Activated CD8-positive, alpha-beta memory T cell treated with anti-CD3 and anti-CD28 coated beads, Interleukin-2, amount 50 U/mL, for 1 hour (primary cell): ENCODE data around the gene SLC35C1.

Source experiments
- DNase-seq: peaks from one replicate; pipeline ENCODE4 v3.0.0-alpha.2; 2020; ENCODE audit errors: extremely low read depth

The SLC35C1 gene

GRCh38 chr11:45846974-45847910, 42.3 kb downstream of the SLC35C1 start, which contains the start of gene CRY2:
Gene CRY2, plus strand, starts transcription at chr11:45847475. Its CDS starts 16 bp downstream, at chr11:45847491.
- peak; percentile 93 for DNase-seq

DNA sequence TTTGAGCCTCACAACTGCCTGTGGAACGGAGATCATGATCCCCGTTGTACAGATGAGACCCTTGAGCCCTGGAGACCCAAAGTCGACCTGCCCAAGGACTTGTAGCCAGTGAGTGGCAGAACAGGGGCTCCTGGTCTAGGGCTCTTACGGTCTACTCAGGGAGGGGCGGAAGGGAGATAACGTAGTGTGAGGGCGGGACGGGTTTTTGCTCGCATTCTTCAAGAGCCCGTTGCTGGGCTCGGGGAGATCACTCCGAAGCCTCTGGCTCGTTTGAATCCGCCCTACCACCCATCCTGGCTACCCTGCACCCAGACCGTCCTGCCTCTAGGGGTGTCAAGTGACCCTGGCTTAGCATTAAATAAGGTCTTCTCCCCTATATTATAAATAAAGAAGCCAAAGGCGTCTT, 43.0 kb downstream of the SLC35C1 start:
- no peak for DNase-seq

- no peak for DNase-seq
These were observed 43.7 kb downstream of the SLC35C1 start for GRCh38 chr11:45848654-45849081.

DNA sequence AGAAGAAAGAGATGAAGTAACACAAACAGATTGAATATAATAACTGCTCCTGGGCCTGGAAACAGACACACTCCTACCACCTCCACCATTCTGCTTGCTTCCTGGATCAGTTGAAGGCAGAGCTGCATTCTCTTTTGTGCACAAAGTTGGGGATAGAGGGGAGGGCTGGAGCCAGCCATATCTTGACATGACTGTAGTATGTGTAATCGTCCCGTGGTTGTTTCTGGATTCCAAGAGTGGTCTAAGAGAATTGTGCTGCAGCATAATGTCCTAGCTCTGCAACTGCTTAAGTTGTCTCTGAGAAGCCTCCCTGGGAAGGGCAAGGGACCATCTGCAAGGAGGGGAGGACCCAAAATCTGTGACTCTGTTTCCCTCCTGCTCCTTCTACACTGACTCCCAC, 45.5 kb downstream of the SLC35C1 start:
- no peak for DNase-seq

DNA sequence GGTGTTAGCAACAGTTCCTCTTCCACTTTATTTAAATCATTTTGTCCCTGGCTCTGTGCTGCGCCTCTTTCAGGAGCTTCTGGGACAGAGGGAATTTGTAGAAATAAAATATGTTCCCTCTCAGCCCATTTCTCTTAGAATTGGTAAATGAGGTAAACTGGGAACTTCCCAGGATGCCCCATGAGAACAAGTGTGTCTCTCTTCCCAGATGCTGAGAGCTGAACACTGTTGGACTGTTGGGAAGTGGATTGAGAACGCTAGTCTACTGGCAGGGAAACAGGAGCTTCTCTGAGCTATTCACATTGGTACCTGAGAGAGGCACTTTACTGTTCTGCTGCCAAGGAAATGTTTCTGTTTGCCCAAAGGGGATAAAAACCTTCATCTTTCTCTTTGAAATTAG, 46.3 kb downstream of the SLC35C1 start:
- no peak for DNase-seq

DNA sequence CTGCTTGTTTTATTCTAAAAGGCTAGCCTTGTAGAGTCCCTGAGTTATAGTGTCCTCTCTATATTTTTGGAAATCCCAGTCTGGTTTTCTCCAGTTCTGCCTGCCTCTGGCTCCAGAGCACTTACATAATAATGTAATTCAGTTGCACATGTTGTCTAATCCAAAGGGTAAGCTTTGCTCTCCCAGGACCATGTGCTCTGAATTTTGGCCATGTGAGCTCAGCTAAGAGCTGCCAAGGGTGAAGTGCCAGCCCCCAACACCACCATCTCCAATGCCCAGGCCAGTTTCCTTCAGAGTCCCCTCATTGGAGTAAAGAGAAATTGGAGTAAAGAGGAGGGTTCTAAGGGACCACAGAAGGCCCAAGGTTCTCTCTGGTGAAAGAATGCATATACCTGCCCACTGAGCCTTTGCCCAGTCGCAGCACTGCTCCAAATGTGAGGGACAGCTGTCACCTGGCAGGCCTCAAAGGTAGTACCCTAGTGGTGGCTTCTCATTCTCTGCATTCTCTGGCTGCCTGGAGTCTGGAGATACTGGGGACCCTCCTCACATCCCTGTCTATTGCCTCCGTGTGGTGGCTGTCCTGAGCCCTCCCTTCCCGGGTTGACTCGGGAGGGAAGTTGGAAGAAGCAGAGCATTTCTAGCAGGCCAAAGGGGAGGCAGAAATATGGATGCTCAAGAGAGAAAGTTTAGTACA, 47.2 kb downstream of the SLC35C1 start:
- no peak for DNase-seq

DNA sequence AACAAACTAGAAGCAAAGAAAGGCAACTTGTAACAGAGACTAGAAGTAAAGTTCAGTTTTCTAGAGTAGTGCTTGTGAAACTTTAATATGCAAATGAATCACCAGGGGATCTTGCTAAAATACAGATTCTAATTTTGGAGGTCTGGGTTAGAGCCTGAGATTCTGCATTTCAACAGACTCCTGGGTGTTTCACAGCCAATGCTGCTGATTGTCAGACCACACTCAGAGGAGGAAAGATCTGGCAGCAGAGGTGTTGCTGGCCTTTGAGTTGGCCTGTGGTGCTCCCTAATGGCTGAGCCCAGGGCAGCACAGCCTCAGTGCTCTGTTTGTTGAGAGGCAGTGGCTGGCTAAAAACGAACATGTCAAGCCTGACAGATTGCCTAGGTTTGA, 47.8 kb downstream of the SLC35C1 start:
- DNase-seq, result no peak

DNA sequence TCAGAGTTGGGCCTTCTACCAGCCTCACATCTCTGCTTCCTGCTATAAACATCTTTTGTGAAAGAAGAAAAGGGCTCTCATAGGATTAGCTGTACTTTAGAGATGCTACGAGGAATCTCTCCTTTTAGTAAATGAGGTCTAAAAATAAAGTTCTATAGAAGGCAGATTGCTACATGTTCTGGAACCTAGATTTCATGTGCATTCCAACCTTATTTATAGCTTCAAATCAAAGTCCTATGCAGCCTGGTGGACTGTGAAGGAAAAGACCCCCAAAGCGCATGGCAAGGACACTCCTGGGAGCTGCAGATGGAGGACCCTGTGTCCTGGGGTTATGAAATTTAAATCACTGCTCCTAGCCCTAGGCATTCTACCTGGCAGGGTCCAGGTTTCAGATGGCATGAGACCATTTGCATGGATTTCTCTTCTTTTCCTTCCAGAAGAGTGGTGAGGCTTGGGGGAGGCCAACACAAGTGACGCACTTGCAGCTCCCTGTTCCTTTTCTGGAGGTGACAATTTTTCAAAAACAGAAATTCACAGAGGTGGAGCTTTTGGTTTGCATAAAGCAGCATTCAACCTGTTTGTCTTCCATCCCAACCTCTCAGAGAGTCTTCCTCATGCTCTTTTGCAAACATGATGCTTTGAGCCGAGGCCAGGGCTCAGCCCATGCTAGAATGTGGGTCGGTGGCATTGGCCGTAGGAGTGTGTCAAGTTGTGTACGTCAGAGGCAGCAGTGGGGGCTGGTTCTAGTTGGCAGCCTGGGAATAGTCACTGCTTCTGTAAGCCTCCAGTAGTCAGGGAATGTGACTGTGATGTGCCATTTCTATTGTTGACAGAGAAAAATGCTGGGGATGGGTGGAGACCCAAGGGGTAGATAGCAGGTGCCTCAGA, 48.6 kb downstream of the SLC35C1 start:
- DNase-seq, result no peak

DNA sequence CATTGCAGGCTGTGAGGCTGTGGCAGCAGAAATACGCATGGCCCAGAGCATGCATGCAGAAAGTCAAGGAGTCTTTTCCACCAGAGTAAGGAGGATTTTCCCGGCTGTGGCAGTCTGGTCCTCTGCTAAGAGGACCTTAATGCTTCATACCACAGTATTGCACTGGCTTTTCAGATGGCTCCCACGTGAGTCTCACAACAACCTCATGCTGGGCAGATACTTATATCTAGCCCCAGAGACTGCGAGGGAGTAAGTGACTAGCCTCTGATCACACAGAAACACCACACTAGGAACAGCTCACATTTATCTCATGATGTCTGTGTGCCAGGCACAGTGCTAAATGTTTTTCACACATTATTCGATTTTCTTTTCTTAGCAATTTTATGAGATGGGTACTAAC, 50.4 kb downstream of the SLC35C1 start:
- no peak for DNase-seq

DNA sequence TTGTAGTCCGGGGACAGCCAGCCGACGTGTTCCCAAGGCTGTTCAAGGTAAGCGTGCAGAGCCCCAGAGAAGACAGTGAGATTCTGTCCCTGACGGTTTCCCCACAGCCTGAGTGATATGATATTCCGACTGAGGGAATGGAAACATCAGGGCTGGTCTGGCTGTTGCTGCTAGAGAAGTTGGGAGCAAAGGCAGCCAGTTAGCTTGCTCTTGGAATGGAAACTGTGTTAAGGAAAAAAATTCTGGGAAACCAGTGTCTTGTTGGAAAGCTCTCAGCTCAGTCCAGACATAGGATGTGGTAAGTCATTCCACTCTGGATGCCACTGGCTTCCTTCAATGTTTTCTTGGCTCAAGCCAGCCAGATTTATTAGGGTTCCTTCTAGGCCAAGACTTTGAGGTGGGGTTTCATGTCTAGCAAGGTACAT, 51.1 kb downstream of the SLC35C1 start:
- DNase-seq, result no peak

- no peak for DNase-seq
These were observed 53.1 kb downstream of the SLC35C1 start for GRCh38 chr11:45857961-45858474.

DNA sequence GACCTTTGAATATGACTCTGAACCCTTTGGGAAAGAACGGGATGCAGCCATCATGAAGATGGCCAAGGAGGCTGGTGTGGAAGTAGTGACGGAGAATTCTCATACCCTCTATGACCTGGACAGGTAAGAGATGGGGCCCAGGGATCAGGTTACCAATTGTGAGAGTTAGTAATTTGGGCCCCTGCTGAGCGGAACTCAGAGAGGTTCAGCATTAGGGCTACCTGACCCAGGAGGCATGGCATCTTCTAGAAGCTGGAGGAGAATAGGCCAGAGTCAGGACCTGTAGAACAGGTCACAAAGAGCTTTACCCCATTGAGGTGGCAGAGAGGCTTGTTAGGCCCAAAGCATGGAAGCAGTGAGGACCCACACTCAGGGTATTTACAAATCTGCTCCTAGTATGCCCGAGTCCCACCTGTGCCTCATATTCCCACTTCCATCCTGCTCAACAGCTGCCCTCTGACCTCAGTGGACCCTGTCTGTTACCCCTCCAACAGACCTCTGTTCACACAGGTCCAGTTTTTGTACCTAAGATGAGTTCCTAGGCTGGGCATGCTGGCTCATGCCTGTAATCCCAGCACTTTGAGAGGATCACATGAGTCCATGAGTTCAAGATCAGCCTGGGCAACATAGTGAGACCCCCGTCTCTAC, 53.9 kb downstream of the SLC35C1 start:
- no peak for DNase-seq

- DNase-seq, result no peak
These were observed 54.8 kb downstream of the SLC35C1 start for GRCh38 chr11:45859661-45860140.

GRCh38 chr11:45860348-45860747, 55.4 kb downstream of the SLC35C1 start:
- DNase-seq, result no peak

- no peak for DNase-seq
These were observed 56.0 kb downstream of the SLC35C1 start for GRCh38 chr11:45860764-45861510.
